Activated T-cell treated with anti-CD3 and anti-CD28 coated beads, Interleukin-2, amount 50 U/mL, for 72 hours (primary cell): Measurements from ENCODE around the gene POM121C. TPM values are rescaled to one million over a fixed set of nuclear protein-coding genes. Genes with fewer than 3 reads are reported as not detected.
A peak's percentile ranks its signal among the peaks of the same experiment; 100 is the strongest.
"Not testable (repeated sequence)": the region's sequence is repeated elsewhere in the genome, so short reads cannot be mapped to it uniquely, and the experiment has no call there.

Experiments
- ATAC-seq, 2 donors: fragments of 150-1000 bp; cut with Tn5 transposase; replicated peaks in 1 of 2; 2 replicates each; pipeline ENCODE4 v1.10.0; 2021; ENCODE audit warnings: moderate library complexity in 2 of 2, mild to moderate bottlenecking in 1 of 2
- DNase-seq, 2 donors: peaks; one replicate each; pipeline ENCODE4 v3.0.0; 2021 to 2022; ENCODE audit warnings: mixed read lengths in 1 of 2
- H3K27ac Mint-ChIP-seq: one replicate; pipeline ENCODE4 v1.8.0; 2022; ENCODE audit warnings: mild to moderate bottlenecking, moderate library complexity, mixed read lengths
- H3K27me3 Mint-ChIP-seq: one replicate; pipeline ENCODE4 v1.8.0; 2022; ENCODE audit warnings: low read depth, mixed read lengths
- H3K36me3 Mint-ChIP-seq, 2 donors: one replicate each; pipeline ENCODE4 v1.8.0; 2022; ENCODE audit warnings: mixed read lengths in 2 of 2, mild to moderate bottlenecking in 1 of 2; ENCODE audit not compliant: insufficient read depth in 2 of 2
- H3K4me1 Mint-ChIP-seq: one replicate; pipeline ENCODE4 v1.8.0; 2022; ENCODE audit warnings: low read depth, mixed read lengths
- H3K4me3 Mint-ChIP-seq, 2 donors: one replicate each; pipeline ENCODE4 v1.8.0; 2022; ENCODE audit warnings: mild to moderate bottlenecking in 2 of 2, mixed read lengths in 2 of 2, moderate library complexity in 2 of 2
- H3K9me3 Mint-ChIP-seq, 2 donors: one replicate each; pipeline ENCODE4 v1.8.0; 2022; ENCODE audit warnings: mixed read lengths in 2 of 2
- total RNA-seq, 2 donors: library from RNA; stranded (reverse); gene quantifications; one replicate each; pipeline ENCODE4 v1.2.3, GENCODE V29; 2022

The POM121C gene
- total RNA-seq = 10 to 100 TPM; 72.2 to 72.5 TPM

DNA sequence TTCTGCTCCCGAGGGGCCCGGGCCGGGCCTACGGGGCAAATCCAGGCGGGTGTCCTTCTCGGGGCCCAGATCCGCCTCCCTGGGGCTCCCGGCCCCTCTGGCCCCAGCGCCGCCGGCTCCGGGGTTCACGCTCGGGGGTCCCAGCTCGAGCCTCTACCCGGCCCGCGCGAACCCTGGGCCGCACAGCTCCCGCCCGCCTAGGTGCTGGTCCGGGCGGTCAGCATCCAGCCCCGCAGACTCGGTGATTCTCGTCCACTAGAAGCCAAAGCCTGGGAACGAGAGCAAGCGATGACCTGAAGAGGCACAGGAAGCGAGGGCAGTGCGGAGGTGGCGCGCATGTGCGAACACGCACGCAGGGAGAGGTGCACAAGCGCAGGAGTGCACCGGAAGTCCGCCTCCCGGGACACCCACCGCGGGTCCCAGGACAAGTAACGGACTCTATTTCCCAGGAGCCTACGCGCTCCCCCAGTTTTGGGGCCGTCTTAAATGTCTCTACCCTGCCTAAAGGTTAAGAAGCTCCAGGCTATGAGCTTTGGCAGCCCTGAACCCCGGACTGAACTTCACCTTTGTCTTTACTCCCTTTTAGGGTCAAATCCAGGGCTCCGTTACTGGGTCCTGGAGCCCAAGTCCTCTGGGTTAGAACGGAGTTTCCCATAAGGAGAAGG is at the start of gene POM121C:
POM121C (minus strand) TSS at position 321 of the 665 bp plus-strand sequence. CDS start 44,803 bp downstream, outside the sequence.
- H3K9me3 Mint-ChIP-seq, H3K4me1 Mint-ChIP-seq, H3K27me3 Mint-ChIP-seq, H3K36me3 Mint-ChIP-seq: not testable (repeated sequence)
- DNase-seq (peak; percentile 90 to 91), ATAC-seq (peak; percentile 100)
- H3K4me3 Mint-ChIP-seq = peak within 1 kb of the TSS; percentile 94 to 95
- peak within 1 kb of the TSS; percentile 79 for H3K27ac Mint-ChIP-seq

DNA sequence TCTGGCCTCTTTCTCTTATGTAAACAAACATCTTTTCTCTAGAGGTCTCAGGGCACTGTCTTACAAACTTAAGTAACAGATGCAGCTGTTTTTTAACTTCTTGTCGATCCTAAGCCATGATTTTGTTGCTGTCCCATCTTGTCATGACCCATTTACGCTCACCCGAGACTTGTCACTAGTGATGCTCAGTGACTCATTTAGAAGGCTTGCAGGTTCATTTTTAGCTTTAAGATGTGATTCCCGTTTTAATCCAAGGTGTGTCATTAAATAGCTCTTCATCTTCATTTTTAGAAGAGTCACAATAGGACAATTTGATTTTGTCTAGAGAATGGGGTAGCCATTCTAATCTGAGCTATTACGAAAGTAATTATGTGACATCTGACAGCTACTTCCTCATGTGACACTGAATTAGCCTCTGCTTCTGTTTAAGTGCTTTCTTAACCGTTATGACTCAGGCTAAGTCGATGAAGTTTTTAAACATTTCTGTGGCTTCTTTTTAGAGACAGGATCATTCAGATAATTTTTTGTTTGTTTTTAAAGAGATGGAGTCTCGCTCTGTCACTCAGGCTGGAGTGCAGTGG is 48.7 kb upstream of the POM121C start:
- DNase-seq (no peak), ATAC-seq (peak; percentile 85 to 91)
- Mint-ChIP-seq H3K4me3 (peak overlapping the region in 1 of 2 donors; percentile 42), H3K9me3 (no peaks in the 10 kb centered on the region), H3K27ac (peak overlapping the region; percentile 0), H3K27me3 (no peaks in the 10 kb centered on the region), H3K36me3 (no peaks in the 10 kb centered on the region), H3K4me1 (peaks cover 10% of the 10 kb centered on the region)

DNA sequence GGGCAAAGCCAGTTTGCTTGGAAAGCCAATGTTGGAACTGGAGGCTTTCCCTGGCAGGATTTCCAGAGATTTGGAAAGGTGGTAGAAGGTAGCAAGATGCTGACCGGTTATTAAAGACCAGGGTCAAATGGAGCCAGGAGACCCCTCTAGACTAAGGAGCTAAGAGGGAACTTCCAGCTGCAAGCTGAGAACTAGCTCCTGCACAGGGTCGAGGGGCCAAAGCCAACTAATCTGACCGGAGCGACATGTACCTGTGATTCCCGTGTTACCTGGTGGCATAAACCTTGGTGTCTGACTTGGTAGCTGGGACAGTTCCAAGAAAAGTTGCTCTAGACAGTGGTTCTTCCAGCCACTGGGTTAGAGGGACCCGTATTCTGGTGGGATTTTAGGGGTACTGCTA is 47.8 kb upstream of the POM121C start:
- DNase-seq (no peak), ATAC-seq (no peak)
- Mint-ChIP-seq H3K27me3 (no peaks in the 10 kb centered on the region), H3K4me1 (peaks cover 10% of the 10 kb centered on the region), H3K27ac (peak overlapping the region; percentile 43), H3K36me3 (no peaks in the 10 kb centered on the region), H3K4me3 (no peak overlapping the region), H3K9me3 (no peaks in the 10 kb centered on the region)

DNA sequence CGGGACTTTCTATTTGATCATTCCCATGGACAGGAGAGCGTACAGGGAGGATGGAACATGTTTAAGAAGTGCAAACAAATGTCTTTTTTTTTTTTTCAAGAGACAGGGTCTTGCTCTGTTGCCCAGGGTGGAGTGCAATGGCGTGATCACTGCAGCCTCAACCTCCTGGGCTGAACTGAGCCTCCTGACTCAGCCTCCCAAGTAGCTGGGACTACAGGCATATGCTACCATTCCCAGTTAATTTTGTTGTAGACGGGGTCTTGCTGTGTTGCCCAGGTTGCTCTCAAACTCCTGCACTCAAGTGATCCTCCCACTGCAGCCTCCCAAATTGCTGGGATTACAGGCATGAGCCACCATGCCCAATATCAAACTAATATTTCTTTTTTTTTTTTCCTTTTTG is 46.5 kb upstream of the POM121C start:
- Mint-ChIP-seq H3K4me1 (peaks cover 16% of the 10 kb centered on the region), H3K9me3 (no peaks in the 10 kb centered on the region)

DNA sequence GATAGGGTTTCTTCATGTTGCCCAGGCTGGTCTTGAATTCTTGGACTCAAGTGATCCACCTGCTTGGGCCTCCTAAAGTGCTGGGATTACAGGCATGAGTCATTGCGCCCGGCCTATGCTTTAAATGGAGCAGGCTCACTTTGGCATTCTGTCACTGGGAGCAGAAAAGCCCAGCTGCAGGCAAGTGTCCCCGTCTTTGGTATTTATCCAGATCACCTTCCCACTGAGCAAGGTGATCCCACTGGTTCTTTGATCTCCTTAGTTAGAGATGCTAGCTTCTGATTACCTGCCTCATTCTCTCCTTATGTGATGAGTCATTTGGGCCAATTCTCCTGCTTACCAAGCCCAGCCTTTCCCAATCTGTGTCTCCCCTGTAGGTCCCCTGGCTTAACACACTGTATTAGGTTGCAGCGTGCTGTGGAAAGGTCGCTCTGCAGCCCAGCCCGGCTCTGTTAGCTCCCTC is 45.3 kb upstream of the POM121C start:
- Mint-ChIP-seq H3K4me1 (peaks cover 25% of the 10 kb centered on the region), H3K27me3 (no peaks in the 10 kb centered on the region), H3K9me3 (no peaks in the 10 kb centered on the region), H3K4me3 (no peak overlapping the region), H3K27ac (no peak overlapping the region), H3K36me3 (peaks cover 0 to 3% of the 10 kb centered on the region in 2 donors)
- DNase-seq = no peak
- ATAC-seq = no peak

More for the DNA sequence above, 46.5 kb upstream of the POM121C start:
- H3K4me3 Mint-ChIP-seq = no peak overlapping the region
- ATAC-seq = no peak
- no peak for DNase-seq
- H3K36me3 Mint-ChIP-seq = no peaks in the 10 kb centered on the region
- no peak overlapping the region for H3K27ac Mint-ChIP-seq
- no peaks in the 10 kb centered on the region for H3K27me3 Mint-ChIP-seq

DNA sequence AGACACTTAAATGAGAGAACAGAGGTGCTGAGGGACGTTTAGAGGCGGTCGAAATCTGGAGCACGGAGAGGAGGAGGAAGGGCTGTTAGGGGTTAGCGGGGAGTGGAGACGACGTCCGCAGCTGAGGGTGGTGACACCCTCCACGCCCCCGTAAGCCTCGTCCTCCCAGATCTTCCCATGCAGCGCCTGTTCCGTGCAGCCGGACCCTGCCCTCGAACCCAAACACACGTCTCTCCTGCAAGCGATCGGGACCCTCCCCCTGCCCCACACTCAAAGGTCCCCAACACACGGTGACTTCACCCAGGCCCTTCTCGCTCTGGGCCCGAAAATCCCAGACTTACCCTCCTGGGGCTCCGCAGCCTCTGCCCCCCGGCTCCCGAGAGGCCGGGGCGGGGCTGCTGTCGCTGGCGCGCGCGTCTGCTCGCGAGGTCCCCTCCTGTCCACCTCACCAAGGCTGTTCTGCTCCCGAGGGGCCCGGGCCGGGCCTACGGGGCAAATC is 41.2 kb upstream of the POM121C start:
- H3K36me3 Mint-ChIP-seq = peaks cover 8 to 19% of the 10 kb centered on the region in 2 donors
- H3K9me3 Mint-ChIP-seq, H3K27me3 Mint-ChIP-seq, ATAC-seq: not testable (repeated sequence)
- peak overlapping the region; percentile 91 for H3K27ac Mint-ChIP-seq
- H3K4me3 Mint-ChIP-seq = peak overlapping the region; percentile 95 to 98
- peak; percentile 8 to 10 for DNase-seq
- peaks cover 44% of the 10 kb centered on the region for H3K4me1 Mint-ChIP-seq

DNA sequence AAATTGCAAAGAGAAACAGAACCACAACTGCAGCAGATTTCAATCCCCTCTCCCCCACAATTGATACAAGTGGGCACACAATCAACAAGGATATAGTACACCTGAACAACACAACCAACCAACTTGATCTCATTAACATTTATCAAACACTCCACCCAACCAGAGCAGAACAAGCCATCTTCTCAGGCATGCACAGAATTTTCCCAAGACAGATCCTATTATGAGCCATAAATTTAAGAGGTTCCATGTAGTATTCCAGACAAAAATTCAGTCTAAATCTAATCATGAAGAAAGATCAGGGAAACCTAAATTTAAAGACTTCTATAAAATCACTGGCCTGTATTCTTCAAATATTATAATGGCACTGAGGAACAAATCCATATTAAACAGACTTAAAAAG is 35.6 kb upstream of the POM121C start:
- Mint-ChIP-seq H3K4me1 (peaks cover 38% of the 10 kb centered on the region), H3K36me3 (peaks cover 10 to 45% of the 10 kb centered on the region in 2 donors)
- H3K4me3 Mint-ChIP-seq, H3K27me3 Mint-ChIP-seq, ATAC-seq, H3K9me3 Mint-ChIP-seq, H3K27ac Mint-ChIP-seq, DNase-seq: not testable (repeated sequence)

DNA sequence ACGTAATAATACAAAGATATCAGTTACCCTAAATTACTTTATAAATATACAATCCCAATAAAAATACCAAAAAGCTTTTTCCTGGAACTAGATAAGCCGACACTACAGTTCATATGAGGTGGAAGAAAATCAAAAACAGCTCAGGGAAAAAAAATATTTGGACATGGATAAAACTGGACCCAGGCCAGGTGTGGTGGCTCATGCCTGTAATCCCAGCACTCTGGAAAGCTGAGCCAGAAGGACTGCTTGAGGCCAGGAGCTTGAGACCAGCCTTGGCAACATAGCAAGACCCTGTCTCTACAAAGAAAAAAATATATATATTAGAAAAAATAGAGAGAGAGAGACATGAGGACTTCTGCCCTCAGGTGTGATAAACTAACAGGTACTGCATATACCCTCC is 32.7 kb upstream of the POM121C start:
- H3K4me1 Mint-ChIP-seq = peaks cover 17% of the 10 kb centered on the region
- H3K4me3 Mint-ChIP-seq, H3K9me3 Mint-ChIP-seq, ATAC-seq, H3K27me3 Mint-ChIP-seq, H3K27ac Mint-ChIP-seq, DNase-seq: not testable (repeated sequence)
- peaks cover 6 to 39% of the 10 kb centered on the region in 2 donors for H3K36me3 Mint-ChIP-seq

DNA sequence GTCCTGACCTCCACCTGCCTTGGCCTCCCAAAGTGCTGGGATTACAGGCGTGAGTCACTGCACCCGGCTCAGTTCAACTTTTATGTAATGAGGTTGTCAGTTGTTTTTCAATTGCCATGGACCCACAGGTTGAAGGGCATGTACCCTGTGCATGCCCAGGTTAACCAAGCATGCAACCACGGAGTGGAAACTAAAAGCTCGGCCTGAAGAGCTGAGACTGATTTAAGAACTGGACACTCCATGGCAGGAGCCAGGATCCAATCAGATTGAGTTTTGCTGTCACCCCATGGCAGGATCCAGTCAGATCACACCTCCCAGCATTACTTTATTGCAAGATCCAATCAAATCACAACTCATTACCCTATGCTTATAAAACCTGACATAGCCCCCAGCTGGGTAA is 22.9 kb upstream of the POM121C start:
- H3K9me3 Mint-ChIP-seq, H3K36me3 Mint-ChIP-seq, H3K4me3 Mint-ChIP-seq, DNase-seq, H3K27me3 Mint-ChIP-seq, H3K27ac Mint-ChIP-seq, ATAC-seq, H3K4me1 Mint-ChIP-seq: not testable (repeated sequence)

DNA sequence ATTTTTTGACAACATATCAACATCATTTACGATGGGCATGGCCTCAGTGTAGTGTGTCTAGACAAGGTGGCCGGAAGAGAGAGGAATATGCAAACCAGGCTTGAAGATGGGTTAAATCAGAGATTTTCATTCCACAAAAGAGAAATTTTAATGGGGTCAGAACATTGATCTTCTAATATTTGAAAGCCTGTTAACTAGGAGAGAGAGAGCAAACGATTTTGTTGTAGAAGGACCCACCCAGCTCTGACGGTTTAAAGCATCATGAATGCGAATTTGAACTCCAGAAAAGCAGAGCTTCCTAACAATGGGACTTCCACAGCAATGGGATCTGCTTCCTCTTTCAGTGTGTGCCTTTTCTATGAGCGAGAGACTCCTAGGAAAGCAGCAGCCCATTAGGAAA is 5.9 kb upstream of the POM121C start, which contains the start of gene SPDYE5:
SPDYE5 (plus strand) TSS at position 301 of the 400 bp plus-strand sequence. CDS start 1,728 bp downstream, outside the sequence.
- H3K27ac Mint-ChIP-seq, H3K9me3 Mint-ChIP-seq, H3K36me3 Mint-ChIP-seq, ATAC-seq, H3K4me1 Mint-ChIP-seq, H3K4me3 Mint-ChIP-seq, DNase-seq, H3K27me3 Mint-ChIP-seq: not testable (repeated sequence)

DNA sequence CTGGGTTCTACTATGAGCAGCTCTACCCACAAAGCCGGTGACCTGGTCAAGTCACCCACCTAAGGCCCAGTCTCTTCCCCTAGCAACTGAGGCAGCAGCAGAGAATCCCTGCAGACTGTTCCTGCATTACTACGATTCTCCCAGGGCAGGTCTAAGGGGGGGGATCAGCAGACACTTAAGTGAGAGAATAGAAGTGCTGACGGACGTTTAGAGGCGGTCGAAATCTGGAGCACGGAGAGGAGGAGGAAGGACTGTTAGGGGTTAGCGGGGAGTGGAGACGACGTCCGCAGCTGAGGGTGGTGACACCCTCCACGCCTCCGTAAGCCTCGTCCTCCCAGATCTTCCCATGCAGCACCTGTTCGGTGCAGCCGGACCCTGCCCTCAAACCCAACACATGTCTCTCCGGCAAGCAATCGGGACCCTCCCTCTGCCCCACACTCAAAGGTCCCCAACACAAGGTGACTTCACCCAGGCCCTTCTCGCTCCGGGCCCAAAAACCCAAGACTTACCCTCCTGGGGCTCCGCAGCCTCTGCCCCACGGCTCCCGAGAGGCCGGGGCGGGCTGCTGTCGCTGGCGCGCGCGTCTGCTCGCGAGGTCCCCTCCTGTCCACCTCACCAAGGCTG is 632 bp downstream of the POM121C start:
- ATAC-seq = peak in 1 of 2 donors; percentile 4

DNA sequence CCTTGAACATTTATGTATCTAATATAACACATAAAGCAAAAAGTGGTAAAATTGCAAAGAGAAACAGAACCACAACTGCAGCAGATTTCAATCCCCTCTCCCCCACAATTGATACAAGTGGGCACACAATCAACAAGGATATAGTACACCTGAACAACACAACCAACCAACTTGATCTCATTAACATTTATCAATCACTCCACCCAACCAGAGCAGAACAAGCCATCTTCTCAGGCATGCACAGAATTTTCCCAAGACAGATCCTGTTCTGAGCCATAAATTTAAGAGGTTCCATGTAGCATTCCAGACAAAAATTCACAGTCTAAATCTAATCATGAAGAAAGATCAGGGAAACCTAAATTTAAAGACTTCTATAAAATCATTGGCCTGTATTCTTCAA is 5.8 kb downstream of the POM121C start:
- H3K27me3 Mint-ChIP-seq, DNase-seq, H3K4me3 Mint-ChIP-seq, H3K27ac Mint-ChIP-seq, H3K9me3 Mint-ChIP-seq, ATAC-seq, H3K36me3 Mint-ChIP-seq, H3K4me1 Mint-ChIP-seq: not testable (repeated sequence)

More for the DNA sequence above, 632 bp downstream of the POM121C start:
- Mint-ChIP-seq H3K4me3 (peak overlapping the region; percentile 94 to 95), H3K27ac (peak overlapping the region; percentile 77)
- DNase-seq = peak; percentile 2 to 9
- not testable (repeated sequence) for H3K9me3 Mint-ChIP-seq, H3K4me1 Mint-ChIP-seq, H3K27me3 Mint-ChIP-seq, H3K36me3 Mint-ChIP-seq

DNA sequence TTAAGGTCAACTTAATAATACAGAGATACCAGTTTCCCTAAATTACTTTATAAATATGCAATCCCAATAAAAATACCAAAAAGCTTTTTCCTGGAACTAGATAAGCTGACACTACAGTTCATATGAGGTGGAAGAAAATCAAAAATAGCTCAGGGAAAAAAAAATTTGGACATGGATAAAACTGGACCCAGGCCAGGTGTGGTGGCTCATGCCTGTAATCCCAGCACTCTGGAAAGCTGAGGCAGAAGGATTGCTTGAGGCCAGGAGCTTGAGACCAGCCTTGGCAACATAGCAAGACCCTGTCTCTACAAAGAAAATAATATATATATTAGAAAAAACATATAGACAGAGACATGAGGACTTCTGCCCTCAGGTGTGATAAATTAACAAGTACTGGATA is 8.6 kb downstream of the POM121C start:
- H3K4me3 Mint-ChIP-seq, H3K4me1 Mint-ChIP-seq, H3K27me3 Mint-ChIP-seq, H3K9me3 Mint-ChIP-seq, ATAC-seq, H3K27ac Mint-ChIP-seq, DNase-seq: not testable (repeated sequence)
- peaks cover 0 to 13% of the 10 kb centered on the region in 2 donors for H3K36me3 Mint-ChIP-seq
